Neural progenitor cell (in vitro differentiated cells): ENCODE data around the gene TCF4. TPM values are rescaled to one million over a fixed set of nuclear protein-coding genes. Genes with fewer than 3 reads are reported as not detected.

ENCODE experiments used
- DNase-seq: peaks from one replicate; pipeline ENCODE4 v3.0.0-alpha.2; 2016; ENCODE audit warnings: low spot score
- H2AFZ ChIP-seq: fragments of 200-600 bp; sonication (generic); replicated peaks from 2 replicates; pipeline ENCODE4 v1.6.1; 2016; ENCODE audit warnings: antibody characterized with exemption
- H3F3A ChIP-seq: fragments of 200-600 bp; sonication (generic); 2 replicates; pipeline ENCODE4 v1.6.1; 2016; ENCODE audit warnings: antibody characterized with exemption, low read depth
- H3K27ac ChIP-seq: fragments of 200-600 bp; sonication (generic); 2 replicates; pipeline ENCODE4 v1.5.1; 2016; ENCODE audit warnings: mild to moderate bottlenecking
- H3K27me3 ChIP-seq: fragments of 200-600 bp; sonication (generic); 2 replicates; pipeline ENCODE4 v1.6.1; 2016; ENCODE audit warnings: mild to moderate bottlenecking, moderate library complexity
- H3K36me3 ChIP-seq: fragments of 200-600 bp; sonication (generic); 2 replicates; pipeline ENCODE4 v1.5.1; 2016
- H3K4me1 ChIP-seq: fragments of 200-600 bp; sonication (generic); 2 replicates; pipeline ENCODE4 v1.6.1; 2016; ENCODE audit warnings: mixed run types
- H3K4me2 ChIP-seq: fragments of 200-600 bp; sonication (generic); 2 replicates; pipeline ENCODE4 v1.6.1; 2016
- H3K4me3 ChIP-seq: fragments of 200-600 bp; sonication (generic); 2 replicates; pipeline ENCODE4 v1.5.1; 2016
- H3K79me2 ChIP-seq: fragments of 200-600 bp; sonication (generic); 2 replicates; pipeline ENCODE4 v1.6.1; 2016; ENCODE audit warnings: low read depth
- H3K9ac ChIP-seq: fragments of 200-600 bp; sonication (generic); 2 replicates; pipeline ENCODE4 v1.6.1; 2016
- H3K9me3 ChIP-seq: fragments of 200-600 bp; sonication (generic); 2 replicates; pipeline ENCODE4 v1.5.1; 2016; ENCODE audit warnings: low read depth
- H4K20me1 ChIP-seq: fragments of 200-600 bp; sonication (generic); 2 replicates; pipeline ENCODE4 v1.6.1; 2016; ENCODE audit warnings: low read depth
- H3K27ac Mint-ChIP-seq: 3 replicates; pipeline ENCODE4 v1.8.0; 2021; ENCODE audit warnings: mixed read lengths
- H3K27me3 Mint-ChIP-seq: 2 replicates; pipeline ENCODE4 v1.8.0; 2022; ENCODE audit warnings: low read depth, mild to moderate bottlenecking, inconsistent platforms, moderate library complexity, mixed read lengths; ENCODE audit not compliant: insufficient read depth
- H3K36me3 Mint-ChIP-seq: 3 replicates; pipeline ENCODE4 v1.8.0; 2021; ENCODE audit warnings: mixed read lengths
- H3K4me1 Mint-ChIP-seq: 3 replicates; pipeline ENCODE4 v1.8.0; 2021; ENCODE audit warnings: mixed read lengths
- H3K4me3 Mint-ChIP-seq: 3 replicates; pipeline ENCODE4 v1.8.0; 2021; ENCODE audit warnings: mild to moderate bottlenecking, moderate library complexity, mixed read lengths
- H3K9me3 Mint-ChIP-seq: 3 replicates; pipeline ENCODE4 v1.8.0; 2020; ENCODE audit warnings: mixed read lengths
- CTCF ChIP-seq: fragments of 200-600 bp; sonication (generic); IDR thresholded peaks from 2 replicates; pipeline ENCODE4 v1.5.1; 2017; ENCODE audit warnings: antibody characterized with exemption, mild to moderate bottlenecking
- EZH2 ChIP-seq: fragments of 200-600 bp; sonication (generic); IDR thresholded peaks from 2 replicates; pipeline ENCODE4 v1.6.1; 2017; ENCODE audit warnings: antibody characterized with exemption, mild to moderate bottlenecking, moderate library complexity
- EZH2phosphoT487 ChIP-seq: fragments of 200-600 bp; sonication (generic); IDR thresholded peaks from 2 replicates; pipeline ENCODE4 v1.6.1; 2017; ENCODE audit warnings: antibody characterized with exemption
- total RNA-seq: library from RNA; depleted of rRNA; stranded (reverse); fragments of >200 nt; gene quantifications from 2 replicates; pipeline ENCODE4 v1.2.3, GENCODE V29; 2015; ENCODE audit warnings: low replicate concordance

TCF4 gene
- total RNA-seq, 1 donor from 2014 or later, result 161 TPM

DNA sequence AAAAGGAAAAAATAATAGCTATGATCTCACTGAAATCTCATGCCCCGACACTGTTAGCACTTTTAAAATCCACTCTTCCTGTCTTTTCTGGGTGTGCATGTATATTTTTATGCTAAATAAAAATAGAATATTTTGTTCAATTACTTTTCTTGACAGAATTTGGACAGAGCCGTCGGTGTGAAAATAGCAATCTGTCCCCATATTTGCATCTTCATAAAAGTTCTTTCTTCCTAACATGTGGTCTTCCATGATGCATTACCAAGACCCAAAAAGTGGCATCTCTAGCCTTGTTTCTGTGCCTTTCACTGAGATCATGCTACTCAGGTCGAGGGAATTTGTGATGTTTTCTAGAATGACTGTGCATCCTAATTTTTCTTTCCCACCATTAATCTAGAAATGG, 329.9 kb downstream of the TCF4 start:
- Histone ChIP-seq H3K27me3 (no peaks in the 10 kb centered on the region), H3K9me3 (no peaks in the 10 kb centered on the region), H3K79me2 (no peaks in the 10 kb centered on the region), H4K20me1 (no peaks in the 10 kb centered on the region), H2AFZ (no peak overlapping the region), H3F3A (no peaks in the 10 kb centered on the region), H3K36me3 (peaks cover 17% of the 10 kb centered on the region), H3K4me2 (no peak overlapping the region), H3K27ac (no peak overlapping the region), H3K4me3 (no peak overlapping the region), H3K9ac (no peak overlapping the region), H3K4me1 (peaks cover under 1% of the 10 kb centered on the region)
- DNase-seq, result no peak
- Mint-ChIP-seq H3K4me1 (no peaks in the 10 kb centered on the region), H3K9me3 (peaks cover 6% of the 10 kb centered on the region), H3K36me3 (peaks cover 43% of the 10 kb centered on the region), H3K4me3 (no peak overlapping the region), H3K27ac (no peak overlapping the region), H3K27me3 (no peaks in the 10 kb centered on the region)
- TF ChIP-seq EZH2phosphoT487, result no peak
- TF ChIP-seq CTCF, result no peak
- no peak for TF ChIP-seq EZH2

- peaks cover 17% of the 10 kb centered on the region for H3K36me3 ChIP-seq
Observed at GRCh38 chr18:55256929-55257289, 331.1 kb downstream of the TCF4 start.

GRCh38 chr18:55256226-55256928, 331.6 kb downstream of the TCF4 start:
- Mint-ChIP-seq H3K36me3 (peaks cover 45% of the 10 kb centered on the region), H3K27me3 (no peaks in the 10 kb centered on the region), H3K4me1 (peaks cover 6% of the 10 kb centered on the region), H3K27ac (no peak overlapping the region), H3K9me3 (peaks cover 6% of the 10 kb centered on the region), H3K4me3 (no peak overlapping the region)
- H3K4me3 ChIP-seq, result no peak overlapping the region
- no peaks in the 10 kb centered on the region for H3K27me3 ChIP-seq
- H3K27ac ChIP-seq, result no peak overlapping the region
- H3F3A ChIP-seq, result no peaks in the 10 kb centered on the region
- H3K9ac ChIP-seq, result no peak overlapping the region
- peaks cover 17% of the 10 kb centered on the region for H3K36me3 ChIP-seq
- H3K9me3 ChIP-seq, result no peaks in the 10 kb centered on the region
- H3K79me2 ChIP-seq, result no peaks in the 10 kb centered on the region
- no peak overlapping the region for H3K4me2 ChIP-seq
- no peak for TF ChIP-seq EZH2
- TF ChIP-seq CTCF, result no peak
- TF ChIP-seq EZH2phosphoT487, result no peak
- no peaks in the 10 kb centered on the region for H4K20me1 ChIP-seq
- H2AFZ ChIP-seq, result no peak overlapping the region
- no peak for DNase-seq
- H3K4me1 ChIP-seq, result peaks cover 16% of the 10 kb centered on the region

More at GRCh38 chr18:55256929-55257289, 331.1 kb downstream of the TCF4 start:
- Histone ChIP-seq H3K4me2 (no peak overlapping the region), H3K27me3 (no peaks in the 10 kb centered on the region), H3K79me2 (no peaks in the 10 kb centered on the region), H3K9me3 (no peaks in the 10 kb centered on the region), H3K4me1 (peaks cover 11% of the 10 kb centered on the region), H3K27ac (no peak overlapping the region), H3F3A (no peaks in the 10 kb centered on the region), H2AFZ (no peak overlapping the region), H3K9ac (no peak overlapping the region), H4K20me1 (no peaks in the 10 kb centered on the region), H3K4me3 (no peak overlapping the region)
- Mint-ChIP-seq H3K36me3 (peaks cover 44% of the 10 kb centered on the region), H3K27ac (no peak overlapping the region), H3K27me3 (no peaks in the 10 kb centered on the region), H3K4me3 (no peak overlapping the region), H3K4me1 (peaks cover 5% of the 10 kb centered on the region), H3K9me3 (peaks cover 6% of the 10 kb centered on the region)
- DNase-seq, result no peak
- TF ChIP-seq CTCF (no peak), EZH2 (no peak), EZH2phosphoT487 (no peak)
